ENCODE measurements around the gene GHITM. TPM values are rescaled to one million over a fixed set of nuclear protein-coding genes. Genes with fewer than 3 reads are reported as not detected.
"Not testable (repeated sequence)": the region's sequence is repeated elsewhere in the genome, so short reads cannot be mapped to it uniquely, and the experiment has no call there.

GHITM gene
- total RNA-seq, 4 donors from 2014 or later: 145 to 161 (median 154) TPM

- TF ChIP-seq POLR2AphosphoS5 (IDR thresholded peaks at IDR 0.05) (no peak), POLR2A (IDR thresholded peaks at IDR 0.05; ENCODE audit: low read depth) (no peak), EP300 (IDR thresholded peaks at IDR 0.05) (no peak), CTCF (IDR thresholded peaks at IDR 0.05) (no peak)
- Histone ChIP-seq H3K27me3 (no peaks in the 10 kb centered on the region), H3K27ac (replicated peaks in 1 of 4) (no peak overlapping the region), H3K9me3 (no peaks in the 10 kb centered on the region), H3K36me3 (no peaks in the 10 kb centered on the region), H3K4me3 (no peak overlapping the region), H3K4me1 (no peaks in the 10 kb centered on the region)
- 100% methylated on average over 1 of the region's 4 CpGs for WGBS
- DNase-seq (ENCODE audit: extremely low spot score): no peak
- intact Hi-C loops (cut with DNase I): no loop called here
These were observed 37.6 kb downstream of the GHITM start for GRCh38 chr10:84176836-84177474.

- TF ChIP-seq EP300 (IDR thresholded peaks at IDR 0.05) (no peak), POLR2A (IDR thresholded peaks at IDR 0.05; ENCODE audit: low read depth) (no peak), CTCF (IDR thresholded peaks at IDR 0.05) (no peak), POLR2AphosphoS5 (IDR thresholded peaks at IDR 0.05) (no peak)
- Histone ChIP-seq H3K4me3 (no peak overlapping the region), H3K27me3 (no peaks in the 10 kb centered on the region), H3K4me1 (no peaks in the 10 kb centered on the region), H3K36me3 (no peaks in the 10 kb centered on the region), H3K27ac (replicated peaks in 1 of 4) (no peak overlapping the region), H3K9me3 (no peaks in the 10 kb centered on the region)
- 77% methylated on average over 7 of the region's 8 CpGs for WGBS
- intact Hi-C loops (cut with DNase I): no loop called here
- DNase-seq (ENCODE audit: extremely low spot score): no peak
These were observed 38.3 kb downstream of the GHITM start for GRCh38 chr10:84177541-84178141.

- intact Hi-C loops (cut with DNase I): no loop called here
- H3K27me3 ChIP-seq: no peaks in the 10 kb centered on the region
- no peak for DNase-seq (ENCODE audit: extremely low spot score)
- no peak overlapping the region for H3K27ac ChIP-seq (replicated peaks in 1 of 4)
- 89% methylated on average over 3 of the region's 3 CpGs for WGBS
- no peaks in the 10 kb centered on the region for H3K9me3 ChIP-seq
- no peak for TF ChIP-seq POLR2A (IDR thresholded peaks at IDR 0.05; ENCODE audit: low read depth)
- no peak for TF ChIP-seq POLR2AphosphoS5 (IDR thresholded peaks at IDR 0.05)
- no peak for TF ChIP-seq EP300 (IDR thresholded peaks at IDR 0.05)
- no peak for TF ChIP-seq CTCF (IDR thresholded peaks at IDR 0.05)
- no peak overlapping the region for H3K4me3 ChIP-seq
- no peaks in the 10 kb centered on the region for H3K4me1 ChIP-seq
- H3K36me3 ChIP-seq: no peaks in the 10 kb centered on the region
These were observed 38.9 kb downstream of the GHITM start for GRCh38 chr10:84178160-84178609.

GRCh38 chr10:84179059-84179710 is 39.9 kb downstream of the GHITM start:
- no peaks in the 10 kb centered on the region for H3K36me3 ChIP-seq
- intact Hi-C loops (cut with DNase I): no loop called here
- no peak for TF ChIP-seq EP300 (IDR thresholded peaks at IDR 0.05)
- TF ChIP-seq POLR2AphosphoS5 (IDR thresholded peaks at IDR 0.05): no peak
- TF ChIP-seq POLR2A (IDR thresholded peaks at IDR 0.05; ENCODE audit: low read depth): no peak
- TF ChIP-seq CTCF (IDR thresholded peaks at IDR 0.05): no peak
- 74% methylated on average over 10 of the region's 12 CpGs for WGBS
- no peak for DNase-seq (ENCODE audit: extremely low spot score)
- no peaks in the 10 kb centered on the region for H3K27me3 ChIP-seq
- H3K4me3 ChIP-seq: no peak overlapping the region
- H3K9me3 ChIP-seq: no peaks in the 10 kb centered on the region
- no peak overlapping the region for H3K27ac ChIP-seq (replicated peaks in 1 of 4)
- H3K4me1 ChIP-seq: no peaks in the 10 kb centered on the region

GRCh38 chr10:84180386-84180785 is 41.1 kb downstream of the GHITM start:
- H3K36me3 ChIP-seq; H3K4me1 ChIP-seq; H3K27ac ChIP-seq (replicated peaks in 1 of 4); H3K9me3 ChIP-seq; intact Hi-C loops (cut with DNase I); H3K4me3 ChIP-seq; DNase-seq (ENCODE audit: extremely low spot score): not testable (repeated sequence)
- peaks cover 0 to 11% (median 0%) of the 10 kb centered on the region in 4 donors for H3K27me3 ChIP-seq
- 91% methylated on average over 12 of the region's 22 CpGs for whole genome bisulfite sequencing

All from esophagus muscularis mucosa (tissue), 4 donors.